Activated T-helper 1 cell treated with Interleukin-2 at 50 U/mL for 16 hours (primary cell): Measurements from ENCODE around the gene INTU.

Source experiments
- DNase-seq: peaks from one replicate; pipeline ENCODE4 v3.0.0-alpha.2; 2020; ENCODE audit warnings: low read depth

INTU gene

GRCh38 chr4:127748957-127749356, 116.2 kb downstream of the INTU start:
- no peak for DNase-seq

- no peak for DNase-seq
Measured at GRCh38 chr4:127756906-127757305, 124.1 kb downstream of the INTU start.

- no peak for DNase-seq
Measured at GRCh38 chr4:127759228-127759820, 126.6 kb downstream of the INTU start.

GRCh38 chr4:127759893-127760292, 127.1 kb downstream of the INTU start:
- DNase-seq = no peak

- no peak for DNase-seq
Measured at GRCh38 chr4:127771535-127772275, 138.9 kb downstream of the INTU start.

- DNase-seq = no peak
Measured at GRCh38 chr4:127772769-127773671, 140.3 kb downstream of the INTU start.

- DNase-seq = no peak
Measured at GRCh38 chr4:127775843-127776242, 143.1 kb downstream of the INTU start.
